HG03460 (cell line): ENCODE measurements around the gene SAMM50.

ENCODE experiments used
- ATAC-seq: cut with Tn5 transposase; IDR thresholded peaks from one replicate; pipeline ENCODE4 v1.9.1; 2021; ENCODE audit not compliant: unreplicated experiment

Gene SAMM50

DNA sequence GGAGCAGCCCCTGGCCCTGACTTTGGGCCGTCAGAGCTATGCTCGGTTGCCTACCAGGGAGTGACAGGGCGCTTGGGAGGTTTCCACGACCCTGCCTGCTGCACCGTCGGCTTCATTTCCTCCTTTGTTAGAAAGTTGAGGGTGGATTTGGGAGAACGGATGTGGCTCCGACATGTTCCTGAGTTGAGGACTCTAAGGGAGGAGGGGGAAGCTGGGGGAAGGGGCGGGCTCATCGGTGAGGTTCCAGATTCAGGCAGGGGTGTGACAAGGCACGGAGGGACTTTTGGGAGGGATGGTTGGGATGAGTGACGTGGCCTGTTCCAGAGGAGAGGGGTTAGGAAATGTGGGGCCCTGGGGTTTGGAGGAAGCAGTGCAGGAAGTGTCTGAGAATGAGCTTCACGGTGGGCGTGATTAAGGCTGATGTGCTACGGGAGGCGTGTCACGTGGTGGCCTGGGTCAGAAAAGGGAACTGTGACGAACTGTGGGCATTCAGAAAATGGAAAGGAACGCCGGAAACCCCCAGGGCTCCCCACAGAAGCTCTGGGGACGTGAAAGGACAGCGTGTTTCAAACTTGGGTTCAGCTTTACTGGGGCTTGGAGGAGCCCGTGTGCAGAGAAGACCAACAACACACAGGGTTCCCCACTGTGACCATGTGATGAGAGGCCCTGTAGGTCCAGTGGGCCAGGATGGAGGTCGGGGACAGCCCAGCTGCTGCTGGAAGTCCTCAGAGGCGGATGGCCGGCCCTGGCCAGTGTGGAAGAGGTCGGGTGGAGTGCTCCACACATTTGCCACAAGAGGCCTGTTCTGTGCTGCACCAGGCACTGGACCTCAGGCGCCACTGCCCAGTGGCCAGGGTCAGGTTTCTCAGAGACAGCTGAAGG is 71.6 kb downstream of the SAMM50 start:
- ATAC-seq = no peak

DNA sequence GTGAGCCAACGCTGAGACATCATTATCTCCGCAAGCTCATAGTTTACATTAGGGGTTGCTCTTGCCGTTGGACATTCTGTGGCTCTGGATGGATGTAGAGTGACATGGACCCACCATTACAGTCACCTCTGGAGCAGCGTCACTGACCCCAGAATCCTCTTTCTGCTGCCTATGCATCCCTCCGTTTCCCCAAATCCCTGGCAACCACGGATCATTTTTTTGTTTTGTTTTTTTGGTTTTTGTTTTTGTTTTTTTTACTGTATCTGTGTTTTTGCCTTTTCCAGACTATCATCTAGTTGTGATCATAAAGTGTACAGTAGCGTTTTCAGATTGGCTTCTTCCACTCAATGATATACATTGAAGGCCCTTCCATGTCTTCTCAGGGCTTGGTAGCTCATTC is 72.8 kb downstream of the SAMM50 start:
- ATAC-seq = no peak

DNA sequence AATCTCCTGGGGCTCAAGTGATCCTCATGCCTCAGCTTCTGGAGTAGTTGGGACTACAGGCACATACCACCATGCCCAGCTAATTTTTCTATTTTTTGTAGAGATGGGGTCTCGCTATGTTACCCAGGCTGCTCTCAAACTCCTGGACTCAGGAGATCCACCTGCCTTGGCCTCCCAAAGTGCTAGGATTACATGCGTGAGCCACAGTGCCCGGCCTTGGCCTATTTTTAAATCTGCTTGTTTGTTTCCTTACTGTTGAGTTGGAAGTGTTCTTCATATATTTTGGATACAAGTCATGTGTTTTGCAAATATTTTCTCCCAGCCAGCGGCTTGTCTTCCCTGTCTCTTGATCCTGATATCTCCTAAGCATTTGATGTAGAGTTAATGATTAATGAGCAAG is 73.8 kb downstream of the SAMM50 start:
- no peak for ATAC-seq

DNA sequence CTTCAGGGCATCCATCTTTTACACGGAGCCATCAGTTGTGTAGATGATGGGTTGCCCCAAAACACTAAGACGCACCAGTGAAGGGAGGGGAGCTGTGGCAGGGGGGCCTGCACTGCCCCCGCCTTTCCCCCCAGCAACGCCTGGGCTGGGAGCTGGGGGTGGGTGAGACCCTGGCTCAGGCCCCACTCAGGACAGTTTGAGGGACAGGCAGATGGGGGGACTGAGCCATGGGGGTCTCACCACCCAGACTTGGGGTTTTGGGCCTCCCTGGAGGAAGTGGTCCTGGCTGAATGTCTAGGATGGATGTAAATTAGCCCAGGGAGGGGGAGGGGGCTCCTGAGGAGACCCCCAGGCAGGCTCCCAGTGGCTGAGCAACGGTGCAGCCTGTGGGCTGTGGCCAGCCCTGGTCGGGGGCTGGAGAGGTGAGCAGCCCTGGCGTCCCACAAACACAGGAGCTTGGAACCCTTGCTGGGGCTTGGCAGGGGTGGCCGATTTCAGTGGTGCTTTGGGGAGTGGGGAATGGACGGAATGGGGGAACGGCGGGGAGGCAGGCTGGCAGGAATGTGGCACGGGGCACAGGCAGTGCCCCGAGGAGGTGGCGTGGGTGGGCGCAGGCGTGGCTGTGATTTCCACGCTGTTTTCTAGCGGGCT is 74.9 kb downstream of the SAMM50 start:
- no peak for ATAC-seq

DNA sequence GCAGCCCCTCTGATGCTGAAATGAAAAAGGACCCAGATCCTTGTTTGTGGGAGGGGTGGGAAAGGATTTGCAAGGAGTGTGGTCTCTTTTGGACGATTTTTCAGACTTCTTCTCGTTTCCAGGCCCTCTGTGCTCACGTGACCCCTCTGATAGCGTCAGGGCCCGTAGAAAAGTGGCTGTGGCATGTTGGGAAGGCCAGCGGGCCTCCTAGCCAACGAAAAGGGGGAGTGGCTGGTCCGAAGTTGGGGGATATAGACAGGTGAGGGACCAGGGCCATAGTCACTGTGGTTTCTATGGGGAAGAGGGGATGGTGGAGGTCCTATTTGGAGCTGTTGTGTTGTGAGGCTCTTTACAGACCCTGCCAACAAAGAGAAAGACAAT is 75.5 kb downstream of the SAMM50 start:
- no peak for ATAC-seq

DNA sequence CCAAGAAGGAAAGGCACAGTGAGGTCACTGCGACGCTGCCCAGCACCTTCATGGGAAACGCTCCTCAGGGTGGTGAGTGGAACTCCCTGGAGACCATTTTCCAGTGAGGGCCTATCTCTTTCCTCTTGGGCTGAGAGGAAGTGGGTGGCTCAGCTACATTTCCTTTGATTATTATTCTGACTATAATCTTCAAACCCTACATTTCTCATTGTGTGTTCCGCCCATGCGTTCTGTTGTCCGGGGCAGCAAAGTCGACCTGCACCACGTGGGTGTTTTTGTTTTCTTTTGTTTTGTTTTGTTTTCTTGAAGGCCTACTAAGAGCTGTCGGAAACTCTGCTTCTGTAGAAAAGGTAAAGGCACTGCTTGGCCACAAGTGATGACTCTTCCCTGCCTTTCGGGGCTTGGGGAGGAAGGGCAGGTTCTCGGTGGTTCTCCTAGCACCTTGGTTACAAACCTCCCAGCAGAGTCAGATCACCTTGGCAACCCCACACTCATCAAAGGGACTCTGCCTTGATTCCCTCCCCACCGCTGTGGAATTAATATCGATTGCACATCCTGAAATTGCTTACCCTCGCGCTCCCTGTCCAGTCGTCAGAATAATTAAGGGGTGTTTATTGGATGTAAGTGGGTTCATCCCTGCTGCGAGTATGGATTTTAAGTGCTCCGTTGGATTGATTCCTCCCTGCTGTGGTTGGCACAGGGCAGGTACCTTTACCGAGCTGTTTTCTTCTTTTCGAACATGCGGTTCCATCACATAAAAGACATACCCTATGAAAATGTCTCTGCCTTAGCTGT is 76.1 kb downstream of the SAMM50 start:
- ATAC-seq = no peak

DNA sequence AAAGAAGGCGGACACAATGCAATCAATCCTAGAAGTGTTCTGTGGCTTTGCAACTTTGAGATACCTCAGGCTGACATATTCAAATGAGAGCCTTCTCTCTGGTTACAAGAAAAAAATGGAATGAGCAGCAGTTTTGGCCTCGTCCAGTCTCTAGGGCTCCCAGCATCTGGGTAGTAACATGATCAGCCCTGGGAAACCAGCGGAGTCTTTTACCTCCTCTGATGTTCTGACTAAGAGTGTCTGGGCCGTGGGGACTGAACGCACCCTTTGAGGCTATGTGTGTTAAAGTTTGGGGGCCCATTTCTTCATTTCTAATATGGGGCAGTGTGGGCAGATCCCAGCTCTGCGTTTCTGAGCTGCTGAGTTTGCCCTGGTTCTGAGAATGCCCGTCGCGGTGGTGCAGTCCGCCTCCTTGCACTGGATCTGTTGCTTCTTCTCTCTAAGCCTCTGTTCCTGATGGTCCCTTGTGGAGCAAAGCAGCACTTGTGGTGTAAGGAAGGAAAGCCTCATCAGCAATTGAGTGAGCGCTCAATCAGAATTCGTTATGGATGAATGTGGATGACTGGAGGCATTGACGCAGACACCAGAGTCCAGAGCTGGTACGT is 77.0 kb downstream of the SAMM50 start:
- ATAC-seq = no peak

- no peak for ATAC-seq
Observed at GRCh38 chr22:44033287-44033686, 78.0 kb downstream of the SAMM50 start.

- no peak for ATAC-seq
Observed at GRCh38 chr22:44033694-44034093, 78.5 kb downstream of the SAMM50 start.

DNA sequence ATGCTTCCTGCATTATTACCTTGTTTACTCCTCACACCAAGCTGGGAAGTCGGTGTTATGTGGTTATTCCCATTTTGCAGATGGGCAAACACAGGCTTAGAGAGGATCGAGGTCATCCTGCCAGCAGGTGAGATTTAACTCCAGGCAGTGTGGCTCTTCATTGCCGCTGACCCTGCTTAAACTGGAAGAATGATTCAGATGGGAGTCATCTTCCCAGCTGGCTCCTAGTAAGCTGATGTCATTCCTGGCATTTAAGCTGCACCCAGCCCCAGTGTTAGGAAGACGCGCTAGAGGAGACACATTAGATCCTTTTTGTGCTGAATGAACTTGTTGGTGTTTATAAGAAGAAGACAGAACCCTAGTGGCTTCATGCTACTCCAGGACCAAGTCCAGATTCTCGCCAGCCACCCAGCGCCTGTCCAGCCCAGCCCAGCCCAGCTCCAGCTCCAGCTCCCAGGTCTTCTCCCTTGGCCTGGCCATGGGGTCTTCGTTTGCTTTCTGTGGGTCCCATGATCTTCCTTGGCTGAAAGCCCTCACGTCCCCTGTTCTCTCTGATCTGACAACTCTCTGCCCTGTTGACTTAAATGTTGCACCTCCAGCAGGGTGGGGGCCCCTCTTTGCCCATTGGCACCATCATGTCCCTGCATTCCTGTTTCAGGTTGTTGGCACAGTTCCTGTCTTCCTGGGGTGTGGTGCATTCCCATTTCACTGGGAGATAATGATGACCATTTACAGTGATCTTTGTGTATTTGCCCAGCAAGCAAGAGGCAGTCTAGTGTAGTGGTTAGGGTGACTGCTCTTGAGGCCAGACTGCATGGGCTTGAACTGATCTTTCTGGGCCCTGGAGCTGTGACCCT is 82.5 kb downstream of the SAMM50 start:
- no peak for ATAC-seq

- ATAC-seq = no peak
Observed at GRCh38 chr22:44039566-44040171, 84.4 kb downstream of the SAMM50 start.

- peak; percentile 75 for ATAC-seq
Observed at GRCh38 chr22:44042249-44043218, 87.3 kb downstream of the SAMM50 start.

- no peak for ATAC-seq
Observed at GRCh38 chr22:44045145-44045544, 89.9 kb downstream of the SAMM50 start.
